ENCODE measurements around the gene SYT7.

SYT7 gene

DNA sequence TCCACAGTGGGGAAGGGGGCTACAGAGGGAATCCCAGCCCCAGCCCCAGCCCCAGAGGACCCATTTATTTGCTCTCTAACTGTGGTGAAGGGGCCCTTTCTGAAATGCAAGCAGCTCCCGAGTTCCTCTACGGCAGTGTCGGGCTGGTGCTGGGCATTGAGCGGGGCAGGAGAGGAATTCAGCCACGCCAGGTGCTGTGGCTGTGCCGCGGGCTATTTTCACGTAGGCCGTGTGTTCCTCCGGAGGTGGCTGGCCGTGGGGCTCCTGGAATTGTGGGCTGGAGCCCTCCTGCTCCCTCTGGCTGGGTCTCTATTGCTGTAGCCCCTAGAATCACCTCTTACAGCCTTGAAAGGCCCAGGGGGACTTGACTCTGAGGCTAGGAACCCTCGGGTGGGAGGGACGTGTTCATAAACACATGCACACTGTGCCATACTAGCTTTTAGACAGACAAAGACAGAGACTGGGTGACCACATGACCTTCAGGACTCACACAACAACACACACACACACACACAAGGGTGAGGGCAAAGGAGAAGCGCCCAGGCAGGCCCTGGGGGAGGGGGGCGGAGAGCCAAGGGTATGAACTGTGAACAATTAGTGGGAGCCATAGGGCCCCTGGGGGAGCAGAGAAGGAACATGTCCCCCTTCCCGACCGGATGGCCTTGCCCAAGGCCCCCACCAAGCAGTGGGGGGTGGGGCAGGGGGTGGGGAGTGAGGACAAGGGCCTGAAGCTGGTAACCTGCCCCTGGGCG is 48.4 kb upstream of the SYT7 start (continued):
- TF ChIP-seq, protein P1, sequence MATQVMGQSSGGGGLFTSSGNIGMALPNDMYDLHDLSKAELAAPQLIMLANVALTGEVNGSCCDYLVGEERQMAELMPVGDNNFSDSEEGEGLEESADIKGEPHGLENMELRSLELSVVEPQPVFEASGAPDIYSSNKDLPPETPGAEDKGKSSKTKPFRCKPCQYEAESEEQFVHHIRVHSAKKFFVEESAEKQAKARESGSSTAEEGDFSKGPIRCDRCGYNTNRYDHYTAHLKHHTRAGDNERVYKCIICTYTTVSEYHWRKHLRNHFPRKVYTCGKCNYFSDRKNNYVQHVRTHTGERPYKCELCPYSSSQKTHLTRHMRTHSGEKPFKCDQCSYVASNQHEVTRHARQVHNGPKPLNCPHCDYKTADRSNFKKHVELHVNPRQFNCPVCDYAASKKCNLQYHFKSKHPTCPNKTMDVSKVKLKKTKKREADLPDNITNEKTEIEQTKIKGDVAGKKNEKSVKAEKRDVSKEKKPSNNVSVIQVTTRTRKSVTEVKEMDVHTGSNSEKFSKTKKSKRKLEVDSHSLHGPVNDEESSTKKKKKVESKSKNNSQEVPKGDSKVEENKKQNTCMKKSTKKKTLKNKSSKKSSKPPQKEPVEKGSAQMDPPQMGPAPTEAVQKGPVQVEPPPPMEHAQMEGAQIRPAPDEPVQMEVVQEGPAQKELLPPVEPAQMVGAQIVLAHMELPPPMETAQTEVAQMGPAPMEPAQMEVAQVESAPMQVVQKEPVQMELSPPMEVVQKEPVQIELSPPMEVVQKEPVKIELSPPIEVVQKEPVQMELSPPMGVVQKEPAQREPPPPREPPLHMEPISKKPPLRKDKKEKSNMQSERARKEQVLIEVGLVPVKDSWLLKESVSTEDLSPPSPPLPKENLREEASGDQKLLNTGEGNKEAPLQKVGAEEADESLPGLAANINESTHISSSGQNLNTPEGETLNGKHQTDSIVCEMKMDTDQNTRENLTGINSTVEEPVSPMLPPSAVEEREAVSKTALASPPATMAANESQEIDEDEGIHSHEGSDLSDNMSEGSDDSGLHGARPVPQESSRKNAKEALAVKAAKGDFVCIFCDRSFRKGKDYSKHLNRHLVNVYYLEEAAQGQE (tag by site-specific recombination; IDR thresholded peaks at IDR 0.05), result no peak
- TF ChIP-seq, protein P2, sequence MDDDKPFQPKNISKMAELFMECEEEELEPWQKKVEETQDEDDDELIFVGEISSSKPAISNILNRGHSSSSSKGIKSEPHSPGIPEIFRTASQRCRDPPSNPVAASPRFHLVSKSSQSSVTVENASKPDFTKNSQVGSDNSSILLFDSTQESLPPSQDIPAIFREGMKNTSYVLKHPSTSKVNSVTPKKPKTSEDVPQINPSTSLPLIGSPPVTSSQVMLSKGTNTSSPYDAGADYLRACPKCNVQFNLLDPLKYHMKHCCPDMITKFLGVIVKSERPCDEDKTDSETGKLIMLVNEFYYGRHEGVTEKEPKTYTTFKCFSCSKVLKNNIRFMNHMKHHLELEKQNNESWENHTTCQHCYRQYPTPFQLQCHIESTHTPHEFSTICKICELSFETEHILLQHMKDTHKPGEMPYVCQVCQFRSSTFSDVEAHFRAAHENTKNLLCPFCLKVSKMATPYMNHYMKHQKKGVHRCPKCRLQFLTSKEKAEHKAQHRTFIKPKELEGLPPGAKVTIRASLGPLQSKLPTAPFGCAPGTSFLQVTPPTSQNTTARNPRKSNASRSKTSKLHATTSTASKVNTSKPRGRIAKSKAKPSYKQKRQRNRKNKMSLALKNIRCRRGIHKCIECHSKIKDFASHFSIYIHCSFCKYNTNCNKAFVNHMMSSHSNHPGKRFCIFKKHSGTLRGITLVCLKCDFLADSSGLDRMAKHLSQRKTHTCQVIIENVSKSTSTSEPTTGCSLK (tag by site-specific recombination; IDR thresholded peaks at IDR 0.05), result no peak

DNA sequence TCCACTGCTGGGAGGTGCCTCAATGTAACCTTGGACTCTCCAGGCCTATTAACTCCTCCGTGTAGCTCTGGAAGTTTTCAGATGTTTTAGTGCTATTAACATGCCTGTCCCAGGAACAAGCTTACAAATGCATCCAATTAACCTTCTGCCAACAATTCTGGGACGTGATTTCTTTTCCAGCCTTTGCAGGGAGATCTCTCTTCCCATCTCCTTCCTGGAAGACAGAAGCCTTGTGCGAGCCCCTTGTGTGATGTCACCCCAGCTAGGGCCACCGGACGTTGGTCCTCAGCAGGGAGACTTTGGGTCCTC is 47.7 kb upstream of the SYT7 start:
- TF ChIP-seq ZNF335 (tag by site-specific recombination; conservative IDR thresholded peaks at IDR 0.05), result 0 out of 2 replicates have a peak, but pooled peaks have one; percentile 20
- TF ChIP-seq, protein P3, sequence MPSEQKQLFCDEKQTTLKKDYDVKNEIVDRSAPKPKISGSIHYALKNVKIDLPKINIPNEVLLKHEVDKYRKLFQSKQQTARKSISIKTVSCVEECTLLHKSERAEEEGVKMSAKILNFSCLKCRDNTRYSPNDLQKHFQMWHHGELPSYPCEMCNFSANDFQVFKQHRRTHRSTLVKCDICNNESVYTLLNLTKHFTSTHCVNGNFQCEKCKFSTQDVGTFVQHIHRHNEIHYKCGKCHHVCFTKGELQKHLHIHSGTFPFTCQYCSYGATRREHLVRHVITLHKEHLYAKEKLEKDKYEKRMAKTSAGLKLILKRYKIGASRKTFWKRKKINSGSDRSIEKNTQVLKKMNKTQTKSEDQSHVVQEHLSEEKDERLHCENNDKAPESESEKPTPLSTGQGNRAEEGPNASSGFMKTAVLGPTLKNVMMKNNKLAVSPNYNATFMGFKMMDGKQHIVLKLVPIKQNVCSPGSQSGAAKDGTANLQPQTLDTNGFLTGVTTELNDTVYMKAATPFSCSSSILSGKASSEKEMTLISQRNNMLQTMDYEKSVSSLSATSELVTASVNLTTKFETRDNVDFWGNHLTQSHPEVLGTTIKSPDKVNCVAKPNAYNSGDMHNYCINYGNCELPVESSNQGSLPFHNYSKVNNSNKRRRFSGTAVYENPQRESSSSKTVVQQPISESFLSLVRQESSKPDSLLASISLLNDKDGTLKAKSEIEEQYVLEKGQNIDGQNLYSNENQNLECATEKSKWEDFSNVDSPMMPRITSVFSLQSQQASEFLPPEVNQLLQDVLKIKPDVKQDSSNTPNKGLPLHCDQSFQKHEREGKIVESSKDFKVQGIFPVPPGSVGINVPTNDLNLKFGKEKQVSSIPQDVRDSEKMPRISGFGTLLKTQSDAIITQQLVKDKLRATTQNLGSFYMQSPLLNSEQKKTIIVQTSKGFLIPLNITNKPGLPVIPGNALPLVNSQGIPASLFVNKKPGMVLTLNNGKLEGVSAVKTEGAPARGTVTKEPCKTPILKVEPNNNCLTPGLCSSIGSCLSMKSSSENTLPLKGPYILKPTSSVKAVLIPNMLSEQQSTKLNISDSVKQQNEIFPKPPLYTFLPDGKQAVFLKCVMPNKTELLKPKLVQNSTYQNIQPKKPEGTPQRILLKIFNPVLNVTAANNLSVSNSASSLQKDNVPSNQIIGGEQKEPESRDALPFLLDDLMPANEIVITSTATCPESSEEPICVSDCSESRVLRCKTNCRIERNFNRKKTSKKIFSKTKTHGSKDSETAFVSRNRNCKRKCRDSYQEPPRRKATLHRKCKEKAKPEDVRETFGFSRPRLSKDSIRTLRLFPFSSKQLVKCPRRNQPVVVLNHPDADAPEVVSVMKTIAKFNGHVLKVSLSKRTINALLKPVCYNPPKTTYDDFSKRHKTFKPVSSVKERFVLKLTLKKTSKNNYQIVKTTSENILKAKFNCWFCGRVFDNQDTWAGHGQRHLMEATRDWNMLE (tag by site-specific recombination; conservative IDR thresholded peaks at IDR 0.05; ENCODE audit: low read depth), result no peak
- Histone ChIP-seq H3K36me3 (ENCODE audit: control insufficient read depth in 2 of 2, insufficient read depth in 1 of 2, low read length in 2 of 2) (no peaks in the 10 kb centered on the region), H3K4me1 (ENCODE audit: control insufficient read depth, insufficient read depth, low read length) (no peaks in the 10 kb centered on the region), H3K27ac (ENCODE audit: extremely low read depth, low read depth, low read length) (no peak overlapping the region), H3K4me3 (ENCODE audit: low read depth, low read length) (no peak overlapping the region), H3K9me3 (ENCODE audit: control insufficient read depth, insufficient read depth, low read depth, low read length) (no peaks in the 10 kb centered on the region)
- POLR2A ChIA-PET, result no interaction called here
- CTCF ChIA-PET, result interaction anchor here (0.5 to 3.6 kb wide), 21 partner anchors 10 to 438 kb away, joined by 3 to 41 read pairs (median 4); no protein-coding TSS in a partner anchor

DNA sequence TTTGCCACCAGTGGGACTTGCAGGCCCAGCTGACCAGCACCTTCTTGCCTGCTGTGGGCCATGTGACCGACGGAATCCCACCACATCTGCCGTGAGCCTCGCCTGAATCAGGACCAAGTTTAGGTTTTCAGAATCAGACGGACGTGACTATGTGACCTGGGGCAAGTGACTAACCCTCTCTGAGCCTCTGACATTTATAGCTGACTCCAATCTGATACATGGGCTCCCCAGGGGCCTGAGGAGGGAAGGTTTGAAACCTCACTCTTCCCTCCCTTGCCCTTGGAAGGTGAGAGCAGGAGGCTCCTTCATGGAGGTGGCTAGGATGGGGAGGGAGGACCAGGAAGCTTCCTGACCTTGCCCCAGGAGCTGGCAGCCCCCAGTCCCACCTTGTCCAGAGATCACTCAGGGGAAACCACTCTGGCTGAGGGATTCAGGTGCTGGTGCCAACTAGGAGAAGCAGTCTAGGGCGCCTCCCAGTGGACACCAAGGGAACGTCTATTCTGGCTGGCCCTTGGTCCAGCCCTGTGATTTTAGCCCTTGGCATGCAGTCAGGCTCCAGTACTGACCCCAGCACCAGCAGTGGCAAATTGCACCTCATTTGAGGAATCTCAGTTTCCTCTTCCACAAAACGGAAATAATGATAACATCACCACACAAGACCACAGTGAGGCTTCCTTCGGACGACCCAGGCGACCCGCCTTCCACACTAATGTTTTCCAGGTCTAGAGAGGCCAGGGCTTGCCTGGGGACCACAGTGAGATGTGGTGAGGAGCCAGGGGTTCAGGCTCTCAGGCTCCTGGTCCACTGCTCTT is 47.2 kb upstream of the SYT7 start:
- Histone ChIP-seq H3K4me3 (ENCODE audit: low read depth, low read length) (no peak overlapping the region), H3K9me3 (ENCODE audit: control insufficient read depth, insufficient read depth, low read depth, low read length) (no peaks in the 10 kb centered on the region), H3K36me3 (ENCODE audit: control insufficient read depth in 2 of 2, insufficient read depth in 1 of 2, low read length in 2 of 2) (no peaks in the 10 kb centered on the region), H3K4me1 (ENCODE audit: control insufficient read depth, insufficient read depth, low read length) (no peaks in the 10 kb centered on the region), H3K27ac (ENCODE audit: extremely low read depth, low read depth, low read length) (no peak overlapping the region)
- ChIA-PET CTCF (interaction anchor here (0.5 to 3.6 kb wide), 38 partner anchors 8 to 292 kb away, joined by 3 to 41 read pairs (median 4); no protein-coding TSS in a partner anchor), POLR2A (no interaction called here)
- TF ChIP-seq, protein P4, sequence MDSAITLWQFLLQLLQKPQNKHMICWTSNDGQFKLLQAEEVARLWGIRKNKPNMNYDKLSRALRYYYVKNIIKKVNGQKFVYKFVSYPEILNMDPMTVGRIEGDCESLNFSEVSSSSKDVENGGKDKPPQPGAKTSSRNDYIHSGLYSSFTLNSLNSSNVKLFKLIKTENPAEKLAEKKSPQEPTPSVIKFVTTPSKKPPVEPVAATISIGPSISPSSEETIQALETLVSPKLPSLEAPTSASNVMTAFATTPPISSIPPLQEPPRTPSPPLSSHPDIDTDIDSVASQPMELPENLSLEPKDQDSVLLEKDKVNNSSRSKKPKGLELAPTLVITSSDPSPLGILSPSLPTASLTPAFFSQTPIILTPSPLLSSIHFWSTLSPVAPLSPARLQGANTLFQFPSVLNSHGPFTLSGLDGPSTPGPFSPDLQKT (IDR thresholded peaks at IDR 0.05; ENCODE audit: borderline replicate concordance, low read depth, low read length), result no peak
- TF ChIP-seq, protein P5, sequence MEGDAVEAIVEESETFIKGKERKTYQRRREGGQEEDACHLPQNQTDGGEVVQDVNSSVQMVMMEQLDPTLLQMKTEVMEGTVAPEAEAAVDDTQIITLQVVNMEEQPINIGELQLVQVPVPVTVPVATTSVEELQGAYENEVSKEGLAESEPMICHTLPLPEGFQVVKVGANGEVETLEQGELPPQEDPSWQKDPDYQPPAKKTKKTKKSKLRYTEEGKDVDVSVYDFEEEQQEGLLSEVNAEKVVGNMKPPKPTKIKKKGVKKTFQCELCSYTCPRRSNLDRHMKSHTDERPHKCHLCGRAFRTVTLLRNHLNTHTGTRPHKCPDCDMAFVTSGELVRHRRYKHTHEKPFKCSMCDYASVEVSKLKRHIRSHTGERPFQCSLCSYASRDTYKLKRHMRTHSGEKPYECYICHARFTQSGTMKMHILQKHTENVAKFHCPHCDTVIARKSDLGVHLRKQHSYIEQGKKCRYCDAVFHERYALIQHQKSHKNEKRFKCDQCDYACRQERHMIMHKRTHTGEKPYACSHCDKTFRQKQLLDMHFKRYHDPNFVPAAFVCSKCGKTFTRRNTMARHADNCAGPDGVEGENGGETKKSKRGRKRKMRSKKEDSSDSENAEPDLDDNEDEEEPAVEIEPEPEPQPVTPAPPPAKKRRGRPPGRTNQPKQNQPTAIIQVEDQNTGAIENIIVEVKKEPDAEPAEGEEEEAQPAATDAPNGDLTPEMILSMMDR (tag by site-specific recombination; IDR thresholded peaks at IDR 0.05), result 0 out of 2 replicates have a peak, but pooled peaks have one; percentile 31
- TF ChIP-seq, protein P6, sequence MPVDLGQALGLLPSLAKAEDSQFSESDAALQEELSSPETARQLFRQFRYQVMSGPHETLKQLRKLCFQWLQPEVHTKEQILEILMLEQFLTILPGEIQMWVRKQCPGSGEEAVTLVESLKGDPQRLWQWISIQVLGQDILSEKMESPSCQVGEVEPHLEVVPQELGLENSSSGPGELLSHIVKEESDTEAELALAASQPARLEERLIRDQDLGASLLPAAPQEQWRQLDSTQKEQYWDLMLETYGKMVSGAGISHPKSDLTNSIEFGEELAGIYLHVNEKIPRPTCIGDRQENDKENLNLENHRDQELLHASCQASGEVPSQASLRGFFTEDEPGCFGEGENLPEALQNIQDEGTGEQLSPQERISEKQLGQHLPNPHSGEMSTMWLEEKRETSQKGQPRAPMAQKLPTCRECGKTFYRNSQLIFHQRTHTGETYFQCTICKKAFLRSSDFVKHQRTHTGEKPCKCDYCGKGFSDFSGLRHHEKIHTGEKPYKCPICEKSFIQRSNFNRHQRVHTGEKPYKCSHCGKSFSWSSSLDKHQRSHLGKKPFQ (tag by site-specific recombination; IDR thresholded peaks at IDR 0.05), result no peak
- TF ChIP-seq, protein P7, sequence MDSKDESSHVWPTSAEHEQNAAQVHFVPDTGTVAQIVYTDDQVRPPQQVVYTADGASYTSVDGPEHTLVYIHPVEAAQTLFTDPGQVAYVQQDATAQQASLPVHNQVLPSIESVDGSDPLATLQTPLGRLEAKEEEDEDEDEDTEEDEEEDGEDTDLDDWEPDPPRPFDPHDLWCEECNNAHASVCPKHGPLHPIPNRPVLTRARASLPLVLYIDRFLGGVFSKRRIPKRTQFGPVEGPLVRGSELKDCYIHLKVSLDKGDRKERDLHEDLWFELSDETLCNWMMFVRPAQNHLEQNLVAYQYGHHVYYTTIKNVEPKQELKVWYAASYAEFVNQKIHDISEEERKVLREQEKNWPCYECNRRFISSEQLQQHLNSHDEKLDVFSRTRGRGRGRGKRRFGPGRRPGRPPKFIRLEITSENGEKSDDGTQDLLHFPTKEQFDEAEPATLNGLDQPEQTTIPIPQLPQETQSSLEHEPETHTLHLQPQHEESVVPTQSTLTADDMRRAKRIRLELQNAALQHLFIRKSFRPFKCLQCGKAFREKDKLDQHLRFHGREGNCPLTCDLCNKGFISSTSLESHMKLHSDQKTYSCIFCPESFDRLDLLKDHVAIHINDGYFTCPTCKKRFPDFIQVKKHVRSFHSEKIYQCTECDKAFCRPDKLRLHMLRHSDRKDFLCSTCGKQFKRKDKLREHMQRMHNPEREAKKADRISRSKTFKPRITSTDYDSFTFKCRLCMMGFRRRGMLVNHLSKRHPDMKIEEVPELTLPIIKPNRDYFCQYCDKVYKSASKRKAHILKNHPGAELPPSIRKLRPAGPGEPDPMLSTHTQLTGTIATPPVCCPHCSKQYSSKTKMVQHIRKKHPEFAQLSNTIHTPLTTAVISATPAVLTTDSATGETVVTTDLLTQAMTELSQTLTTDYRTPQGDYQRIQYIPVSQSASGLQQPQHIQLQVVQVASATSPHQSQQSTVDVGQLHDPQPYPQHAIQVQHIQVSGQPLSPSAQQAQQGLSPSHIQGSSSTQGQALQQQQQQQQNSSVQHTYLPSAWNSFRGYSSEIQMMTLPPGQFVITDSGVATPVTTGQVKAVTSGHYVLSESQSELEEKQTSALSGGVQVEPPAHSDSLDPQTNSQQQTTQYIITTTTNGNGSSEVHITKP (tag by site-specific recombination; IDR thresholded peaks at IDR 0.05), result no peak
